HG03064 (cell line): ENCODE data around the gene NDUFAB1.
A peak's percentile ranks its signal among the peaks of the same experiment; 100 is the strongest.
"Not testable (repeated sequence)": the region's sequence is repeated elsewhere in the genome, so short reads cannot be mapped to it uniquely, and the experiment has no call there.

Experiments used
- ATAC-seq: cut with Tn5 transposase; IDR thresholded peaks from one replicate; pipeline ENCODE4 v1.9.1; 2021; ENCODE audit warnings: low read depth; ENCODE audit not compliant: unreplicated experiment

Gene NDUFAB1

DNA sequence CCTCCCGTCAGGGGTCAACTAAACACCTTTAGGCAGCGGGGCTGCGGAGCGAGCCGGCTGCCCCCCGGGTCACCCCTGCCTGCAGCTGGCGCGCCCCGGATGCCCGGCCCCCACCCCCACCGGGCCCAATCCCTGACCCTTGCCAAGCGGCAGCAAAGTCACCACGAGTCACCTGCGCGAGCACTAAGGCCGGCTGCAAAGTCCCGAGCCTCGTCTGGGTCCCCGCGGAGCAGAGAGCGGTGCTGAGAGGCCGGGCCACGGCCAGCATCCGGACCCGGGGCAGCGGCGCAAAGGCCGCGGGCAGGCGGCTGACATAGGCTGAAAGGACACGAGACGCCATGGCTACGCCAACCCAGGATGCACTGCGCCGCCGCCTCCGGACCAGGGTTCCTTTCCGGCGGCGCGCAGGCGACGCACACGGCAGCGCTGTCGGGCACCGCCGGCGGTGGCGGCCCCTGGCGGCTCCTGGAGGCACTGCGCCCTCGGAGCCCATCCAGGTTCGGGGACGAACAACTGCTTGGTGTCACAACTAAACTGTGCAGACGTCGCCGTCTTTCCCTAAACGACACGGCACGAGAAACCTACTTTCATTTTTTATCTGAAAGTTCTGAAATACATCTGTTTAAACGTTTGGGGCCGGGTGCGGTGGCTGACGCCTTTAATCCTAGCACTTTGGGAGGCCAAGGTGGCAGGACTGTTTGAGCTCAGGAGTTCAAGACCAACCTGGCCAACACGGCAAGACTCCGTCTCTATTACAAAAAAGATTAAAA, at the start of gene NDUFAB1:
Gene NDUFAB1 (minus strand): TSS at position 366 of the 770 bp plus-strand sequence. CDS start 26 bp downstream, at position 340.
- peak; percentile 84 for ATAC-seq

DNA sequence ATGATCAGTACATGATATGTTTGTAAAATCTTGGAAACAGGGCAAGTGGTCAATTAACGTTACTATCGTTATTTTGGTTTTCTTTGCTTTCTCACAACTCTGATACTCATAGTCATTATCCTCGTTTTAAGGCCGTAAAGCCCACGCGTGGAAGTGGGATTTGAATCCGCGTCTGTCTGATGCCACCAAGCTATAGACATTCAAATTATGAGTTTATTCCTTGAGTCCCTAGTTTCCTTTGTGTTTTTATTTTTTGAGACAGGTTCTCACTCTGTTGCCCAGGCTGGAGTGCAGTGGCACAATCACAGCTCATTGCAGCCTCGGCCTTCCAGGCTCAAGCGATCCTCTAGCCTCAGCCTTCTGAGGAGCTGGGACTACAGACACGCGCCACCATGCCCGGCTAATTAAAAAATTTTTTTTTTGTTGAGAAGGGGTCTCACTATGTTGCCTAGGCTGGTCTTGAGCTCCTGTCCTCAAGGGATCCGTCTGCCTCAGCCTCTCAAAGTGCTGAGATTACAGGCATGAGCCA, 46.2 kb upstream of the NDUFAB1 start:
- no peak for ATAC-seq

DNA sequence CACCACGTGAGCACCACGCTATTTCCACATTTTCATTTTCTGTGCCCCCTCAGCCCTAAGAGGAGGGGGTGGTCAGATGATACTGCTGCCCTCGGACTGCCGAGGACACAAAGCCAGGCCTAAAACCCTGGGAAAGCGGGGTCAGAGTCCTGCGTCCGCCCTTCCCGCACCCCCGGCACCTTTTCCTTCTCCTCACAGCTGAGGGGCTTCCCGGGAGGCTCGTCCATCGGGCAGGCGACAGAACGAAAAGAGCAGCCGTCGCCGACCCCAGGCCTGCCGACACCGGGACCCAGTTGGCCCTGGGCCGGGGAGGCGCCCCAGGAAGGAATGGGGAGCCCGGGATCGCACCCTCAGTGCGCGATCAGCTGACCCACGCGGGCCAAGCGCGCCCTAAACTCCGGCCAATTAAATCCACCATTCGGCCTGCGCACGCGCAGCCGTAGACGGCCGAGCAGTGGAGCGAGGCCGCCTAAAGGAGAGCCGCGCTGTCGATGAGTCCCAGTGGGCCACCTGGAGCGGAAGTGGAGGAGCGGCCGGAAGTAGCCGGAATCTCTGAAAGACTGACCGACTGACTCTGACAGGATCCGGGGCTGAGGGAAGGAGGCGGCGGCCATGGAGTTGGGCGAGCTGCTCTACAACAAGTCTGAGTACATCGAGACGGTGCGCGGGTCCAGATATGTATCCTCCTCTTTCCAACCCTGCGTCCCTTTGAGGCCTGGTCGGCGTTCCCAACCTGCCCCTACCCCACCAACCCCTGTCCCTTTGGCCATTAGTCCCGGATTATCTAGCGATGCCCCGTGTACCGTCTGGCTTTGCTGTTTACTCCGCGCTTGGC, 45.0 kb upstream of the NDUFAB1 start, which contains the start of the genes DCTN5 and PALB2:
Gene DCTN5 (plus strand): TSS at position 536 of the 835 bp plus-strand sequence. CDS start 77 bp downstream, at position 613.
Gene PALB2 (minus strand): TSS at position 380 of the 835 bp plus-strand sequence. CDS start 153 bp downstream, at position 227.
- ATAC-seq = peak; percentile 90

DNA sequence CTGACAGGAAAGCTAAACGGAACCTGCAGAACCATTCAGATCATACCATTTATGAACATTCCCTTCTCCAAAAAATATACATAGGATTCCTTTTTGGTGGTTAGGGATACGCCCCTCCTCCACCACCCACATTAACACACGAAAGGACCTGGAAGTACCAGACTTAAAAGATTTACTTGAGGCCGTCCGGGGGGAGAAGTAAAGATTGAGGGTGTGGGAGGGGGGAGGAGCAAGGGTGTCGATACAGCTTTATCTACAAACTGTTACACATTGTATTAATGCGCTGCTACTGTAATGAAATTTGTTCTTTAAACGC, 44.5 kb upstream of the NDUFAB1 start:
- ATAC-seq = no peak

DNA sequence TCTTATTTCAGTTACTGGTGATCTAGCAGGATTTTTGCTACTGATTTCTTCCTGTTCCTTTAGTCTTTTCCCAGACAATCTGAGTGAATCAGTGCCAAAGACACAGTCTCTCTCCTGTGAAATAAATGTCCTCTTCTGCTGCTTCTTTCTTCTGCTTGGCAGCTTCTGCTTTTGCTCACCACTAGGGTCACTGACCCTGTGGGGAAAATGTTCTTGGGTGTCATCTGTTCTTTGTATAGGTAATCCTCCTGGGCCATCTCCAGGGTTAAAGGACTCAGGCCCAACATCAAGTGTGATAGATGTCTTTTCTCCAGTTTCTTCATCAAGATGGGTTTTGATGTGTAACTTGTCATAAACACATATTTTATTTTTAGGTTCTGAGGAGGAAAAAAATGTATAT, 39.8 kb upstream of the NDUFAB1 start:
- ATAC-seq = no peak

DNA sequence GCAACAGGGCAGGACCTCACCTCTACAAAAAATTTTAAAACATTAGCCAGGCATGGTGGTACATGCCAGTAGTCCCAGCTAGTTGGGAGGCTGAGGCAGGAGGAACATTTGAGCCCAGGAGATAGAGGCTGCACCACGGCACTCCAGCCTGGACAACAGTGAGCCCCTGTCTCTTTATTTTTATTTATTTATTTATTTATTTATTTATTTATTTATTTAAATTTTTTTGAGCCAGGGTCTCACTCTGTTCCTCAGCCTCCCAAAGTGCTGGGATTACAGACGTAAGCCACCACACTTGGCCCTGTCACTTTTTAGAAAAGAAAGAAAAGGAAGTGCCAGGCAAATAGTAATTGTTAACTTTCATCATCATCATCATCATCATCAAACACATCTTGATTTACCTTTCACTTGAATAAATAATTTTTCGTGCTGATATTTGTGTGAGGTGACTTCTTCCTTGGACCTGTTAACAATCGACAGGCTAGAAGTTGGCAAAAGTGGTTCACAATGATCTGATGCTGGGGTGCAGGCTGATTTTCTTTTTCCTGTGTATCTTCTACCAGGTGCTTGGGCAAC, 38.4 kb upstream of the NDUFAB1 start:
- no peak for ATAC-seq

DNA sequence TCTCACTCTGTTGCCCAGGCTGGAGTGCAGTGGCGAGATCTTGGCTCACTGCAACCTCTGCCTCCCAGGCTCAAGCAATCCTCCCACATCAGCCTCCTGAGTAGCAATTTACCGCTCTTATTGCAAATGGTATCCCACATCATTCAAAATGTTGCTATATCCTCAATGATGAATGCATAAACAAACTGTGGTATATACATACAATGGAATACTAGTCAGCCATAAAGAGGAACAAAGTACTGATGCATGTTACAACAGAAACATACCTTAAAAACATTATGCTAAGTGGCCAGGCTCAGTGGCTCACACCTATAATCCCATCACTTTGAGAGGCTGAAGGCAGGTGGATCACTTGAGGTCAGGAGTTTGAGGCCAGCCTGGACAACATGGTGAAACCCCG, 35.8 kb upstream of the NDUFAB1 start:
- not testable (repeated sequence) for ATAC-seq

DNA sequence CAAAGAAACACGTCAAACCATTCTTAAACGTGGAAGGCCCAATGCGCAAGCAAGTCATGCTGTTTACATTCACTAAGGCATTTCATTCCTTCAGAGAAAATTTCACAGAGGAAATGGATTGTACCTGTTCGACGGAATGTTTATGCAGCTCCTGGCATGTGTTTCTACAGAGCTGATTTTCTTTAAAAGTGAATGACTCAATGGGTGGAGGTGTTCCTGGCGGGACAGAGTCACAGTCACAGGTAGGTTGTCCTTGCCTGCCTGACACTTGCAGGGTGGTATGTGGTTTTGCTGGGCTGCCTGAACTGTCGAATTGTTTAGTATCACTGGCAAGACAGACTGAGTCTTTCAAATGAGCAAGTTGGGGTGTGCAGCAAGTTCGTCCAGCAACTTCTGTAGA, 33.4 kb upstream of the NDUFAB1 start:
- no peak for ATAC-seq

DNA sequence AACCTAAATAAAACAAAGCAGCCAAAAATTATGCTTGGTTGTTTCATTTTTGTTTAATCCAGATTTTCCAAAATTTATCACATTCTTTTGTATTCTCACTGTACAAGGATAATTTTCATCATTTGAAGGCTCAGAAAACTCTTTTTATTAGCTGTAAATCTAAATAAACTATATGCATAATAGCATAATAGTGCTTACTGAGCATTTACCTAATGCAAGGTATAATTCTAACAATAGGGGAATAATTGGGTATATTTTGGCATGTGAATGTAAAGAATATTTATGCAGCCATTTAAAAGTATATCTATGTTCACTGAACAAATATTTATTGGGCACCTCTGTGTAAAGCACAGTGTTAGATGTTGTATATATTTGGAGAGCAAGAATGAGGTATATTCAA, 28.0 kb upstream of the NDUFAB1 start:
- ATAC-seq = no peak

DNA sequence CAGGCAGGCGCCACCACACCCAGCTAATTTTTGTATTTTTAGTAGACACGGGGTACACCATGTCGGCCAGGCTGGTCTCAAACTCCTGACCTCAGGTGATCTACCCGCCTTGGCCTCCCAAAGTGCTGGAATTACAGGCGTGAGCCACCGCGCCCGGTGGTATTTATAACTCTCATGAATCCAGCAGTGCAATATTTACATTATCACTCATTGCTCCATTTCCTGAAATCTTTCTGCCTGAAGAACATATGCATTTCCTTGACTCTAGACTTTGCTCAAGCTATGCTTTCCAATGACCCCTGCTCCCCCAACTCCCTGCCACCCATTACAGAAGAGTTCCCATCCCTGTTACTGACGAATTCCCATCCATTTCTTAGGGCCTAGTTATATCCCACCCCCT, 19.7 kb upstream of the NDUFAB1 start:
- no peak for ATAC-seq

DNA sequence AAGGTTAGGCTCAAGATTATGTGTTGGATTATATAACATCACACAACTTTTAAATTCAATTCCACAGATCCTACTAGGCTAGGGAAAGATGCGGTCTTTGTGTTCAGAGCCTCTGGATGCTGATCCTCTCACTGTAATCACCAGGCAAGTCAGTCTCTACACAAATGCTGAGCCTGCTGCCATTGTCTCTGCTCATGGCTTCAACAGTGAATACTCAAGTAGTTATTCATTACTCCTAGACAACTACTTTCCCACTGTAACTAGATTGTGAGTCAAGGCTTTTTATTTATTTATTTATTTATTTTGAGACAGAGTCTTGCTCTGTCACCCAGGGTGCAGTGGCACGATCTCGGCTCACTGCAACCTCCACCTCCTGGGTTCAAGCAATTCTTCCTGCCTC, 15.8 kb upstream of the NDUFAB1 start:
- ATAC-seq = no peak

DNA sequence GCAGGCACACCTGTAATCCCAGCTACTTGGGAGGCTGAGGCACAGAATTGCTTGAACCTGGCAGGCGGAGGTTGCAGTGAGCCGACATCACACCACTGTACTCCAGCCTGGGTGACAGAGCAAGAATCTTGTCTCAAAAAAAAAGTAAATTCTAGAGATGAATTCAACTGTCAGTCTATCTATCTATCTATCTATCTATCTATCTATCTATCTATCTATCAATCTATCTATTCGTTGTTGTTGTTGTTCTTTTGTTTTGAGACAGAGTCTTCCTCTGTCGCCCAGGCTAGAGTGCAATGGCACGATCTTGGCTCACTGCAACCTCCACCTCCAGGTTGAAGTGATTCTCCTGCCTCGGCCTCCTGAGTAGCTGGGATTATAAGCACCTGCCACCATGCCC, 14.8 kb upstream of the NDUFAB1 start:
- not testable (repeated sequence) for ATAC-seq

DNA sequence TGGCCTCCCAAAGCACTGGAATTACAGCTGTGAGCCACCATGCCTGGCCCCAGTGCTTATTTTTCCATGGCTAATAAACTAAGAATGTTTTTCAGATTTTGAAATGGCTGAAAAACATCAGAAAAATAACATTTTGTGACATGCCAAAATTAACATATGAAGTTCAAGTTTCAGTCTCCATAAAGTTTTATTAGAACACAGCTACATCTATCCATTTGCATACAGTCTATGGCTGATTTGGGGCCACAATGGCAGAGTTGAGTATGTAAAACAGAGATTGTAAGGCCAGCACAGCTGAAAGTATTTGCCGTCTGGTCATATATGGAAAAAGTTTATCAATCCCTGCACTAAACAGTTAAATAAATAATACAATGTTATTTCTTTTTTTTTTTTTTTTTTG, 13.8 kb upstream of the NDUFAB1 start:
- no peak for ATAC-seq

DNA sequence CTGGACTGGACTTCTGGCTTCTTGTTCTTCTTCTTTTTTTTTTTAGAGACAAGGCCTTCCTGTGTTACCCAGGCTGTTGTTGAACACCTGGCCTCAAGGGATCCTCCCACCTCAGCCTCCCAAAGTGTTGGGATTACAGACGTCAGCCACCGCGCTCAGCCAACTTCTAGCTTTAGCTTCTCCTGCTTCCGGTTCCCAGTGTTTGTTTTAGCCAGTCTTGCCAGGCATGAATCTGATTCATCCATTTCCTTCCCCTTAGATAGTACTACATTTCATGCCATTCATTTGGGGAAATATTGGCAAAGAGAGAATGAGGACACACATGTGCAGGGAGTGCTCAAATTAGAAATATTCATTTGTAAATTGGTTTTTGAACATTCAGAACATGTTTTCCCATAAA, 12.1 kb upstream of the NDUFAB1 start:
- ATAC-seq = no peak

DNA sequence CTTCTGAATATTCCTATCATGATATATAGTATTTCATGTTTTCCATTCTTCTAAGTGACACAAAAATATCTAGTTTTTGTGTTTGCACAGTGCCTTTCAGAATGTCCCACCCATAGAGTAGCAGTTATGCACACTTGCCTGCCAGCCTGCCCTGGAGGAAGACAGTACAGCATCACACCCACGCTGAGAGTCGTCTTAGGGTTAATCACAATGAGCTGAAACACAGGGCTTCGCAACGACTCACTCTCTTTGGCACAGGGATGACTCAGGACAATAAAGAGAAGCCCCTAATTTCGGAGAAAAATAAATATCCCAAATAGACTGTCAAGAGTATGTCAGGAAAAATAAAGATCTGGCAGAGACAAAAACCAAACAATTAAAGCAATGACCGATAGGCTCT, 11.6 kb upstream of the NDUFAB1 start:
- no peak for ATAC-seq

DNA sequence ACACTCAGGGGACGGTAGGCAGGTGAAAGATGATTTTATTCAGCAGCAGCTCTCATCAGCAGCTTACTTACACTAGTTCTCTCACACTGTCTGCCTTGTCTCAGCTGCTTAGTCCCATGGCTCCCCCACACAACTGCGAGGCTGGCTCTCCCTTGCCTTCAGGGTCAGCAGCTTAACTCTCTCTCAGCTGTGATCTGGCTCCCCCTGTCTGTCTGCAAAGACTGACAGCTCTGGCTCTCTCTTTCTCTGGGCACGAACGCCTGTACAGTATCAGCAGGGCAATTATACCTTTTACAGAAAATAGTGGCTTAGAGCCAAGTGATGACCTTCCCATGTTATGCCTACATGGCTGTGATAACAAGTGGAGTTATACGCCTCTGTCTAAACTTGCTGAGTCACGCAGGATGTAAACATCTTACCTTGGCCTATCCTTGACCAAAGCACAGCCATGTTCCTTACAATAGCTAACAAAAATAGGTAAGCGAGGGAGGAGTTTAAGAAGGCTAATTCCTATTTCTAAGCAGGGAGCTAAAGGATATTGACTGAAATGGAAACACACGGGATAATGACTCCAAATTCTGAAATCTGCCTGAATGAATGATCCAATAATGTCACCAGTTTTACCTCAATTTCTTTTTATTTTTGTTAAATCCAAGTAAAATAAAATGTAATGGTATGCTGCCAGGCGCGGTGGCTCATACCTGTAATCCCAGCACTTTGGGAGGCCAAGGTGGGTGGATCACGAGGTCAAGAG, 1.1 kb upstream of the NDUFAB1 start:
- ATAC-seq = no peak

DNA sequence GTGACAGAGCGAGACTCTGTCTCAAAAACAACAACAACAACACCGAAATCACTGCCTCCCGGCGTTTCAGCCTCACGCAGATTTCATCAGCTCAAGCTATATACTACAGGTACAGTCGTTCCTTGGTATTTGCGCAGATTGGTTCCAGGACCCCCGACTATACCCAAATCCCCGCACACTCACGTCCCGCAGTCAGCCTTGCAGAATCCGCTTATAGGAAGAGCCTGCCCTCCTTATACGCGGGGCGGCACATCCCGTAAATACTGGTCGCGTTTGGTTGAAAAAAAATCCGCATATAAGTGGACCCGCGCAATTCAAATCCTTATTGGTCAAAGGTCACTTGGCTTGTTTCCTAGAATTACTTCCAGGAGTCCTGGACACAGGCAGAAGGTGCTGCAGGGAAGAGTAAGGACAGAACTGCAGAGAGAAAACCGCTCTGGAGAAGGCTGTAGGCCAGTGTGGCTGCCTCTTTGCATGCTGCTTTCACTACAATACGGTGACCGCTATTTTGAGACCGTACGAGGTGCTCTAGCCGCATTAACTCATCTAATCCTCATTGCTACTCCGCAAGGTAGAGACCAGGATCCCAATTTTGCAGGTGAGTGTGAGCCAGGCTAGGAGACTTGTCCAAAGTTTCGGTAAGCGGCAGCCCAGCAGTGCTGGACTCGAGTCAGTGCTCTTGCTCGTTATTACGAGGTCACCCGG, 718 bp downstream of the NDUFAB1 start:
- peak; percentile 15 for ATAC-seq

DNA sequence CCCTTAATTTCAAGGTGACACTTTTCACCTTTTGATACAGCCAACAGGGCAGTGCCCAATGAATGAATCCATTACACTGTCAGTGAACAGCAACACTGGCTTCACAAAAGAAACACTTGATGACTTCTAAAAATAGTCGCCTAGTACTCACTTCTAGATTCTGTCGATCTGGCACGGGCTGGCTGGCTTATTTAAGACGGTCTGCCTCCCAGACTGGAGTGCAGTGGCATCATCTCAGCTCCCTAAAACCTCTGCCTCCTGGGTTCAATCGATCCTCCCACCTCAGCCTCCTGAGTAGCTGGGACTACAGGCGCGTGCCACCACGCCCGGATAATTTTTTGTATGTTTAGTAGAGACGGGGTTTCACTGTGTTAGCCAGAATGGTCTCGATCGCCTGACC, 1.9 kb downstream of the NDUFAB1 start:
- no peak for ATAC-seq

DNA sequence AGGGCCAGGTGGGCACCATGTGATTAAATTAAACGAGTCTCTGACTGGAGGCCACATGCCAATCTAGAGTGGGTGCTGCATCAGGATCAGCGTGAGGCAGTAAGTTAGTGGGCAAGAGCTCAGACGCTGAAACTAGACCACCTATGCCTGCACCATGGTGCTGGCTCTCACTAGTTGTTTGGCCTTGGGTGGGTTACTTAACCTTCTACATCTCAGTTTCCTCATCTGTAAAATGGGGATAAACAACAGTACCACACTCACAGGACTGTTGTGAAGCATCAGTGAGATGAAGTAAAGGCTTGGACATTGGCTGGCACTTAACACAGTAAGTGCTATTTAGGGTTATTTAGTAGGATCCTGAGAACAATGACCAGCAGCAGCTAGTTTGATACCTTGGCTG, 5.9 kb downstream of the NDUFAB1 start:
- ATAC-seq = no peak

DNA sequence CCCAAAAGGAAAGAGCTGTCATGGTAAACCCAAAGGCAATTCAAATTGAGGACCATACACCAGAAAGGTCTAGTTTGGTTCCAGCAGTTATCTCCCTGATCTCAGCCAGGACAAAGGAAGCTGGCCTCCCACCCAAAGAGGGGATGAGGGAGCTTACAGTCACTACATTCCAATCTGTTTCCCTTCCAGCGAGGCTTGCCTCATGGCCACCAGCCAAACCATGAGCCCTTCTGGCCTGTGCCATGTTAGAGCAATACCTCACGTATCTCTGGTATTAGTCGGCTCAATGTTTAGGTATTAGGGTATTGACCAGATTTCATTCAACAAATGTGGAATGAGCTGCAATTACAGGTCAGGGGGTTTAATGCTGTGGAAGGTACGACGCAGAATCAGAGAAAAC, 8.4 kb downstream of the NDUFAB1 start:
- no peak for ATAC-seq
